Measurements from ENCODE around the gene PTPRA. TPM values are rescaled to one million over a fixed set of nuclear protein-coding genes. Genes with fewer than 3 reads are reported as not detected.
A peak's percentile ranks its signal among the peaks of the same experiment; 100 is the strongest.

The PTPRA gene
- total RNA-seq, 4 donors from 2014 or later = 18.9 to 32.5 (median 27.3) TPM

DNA sequence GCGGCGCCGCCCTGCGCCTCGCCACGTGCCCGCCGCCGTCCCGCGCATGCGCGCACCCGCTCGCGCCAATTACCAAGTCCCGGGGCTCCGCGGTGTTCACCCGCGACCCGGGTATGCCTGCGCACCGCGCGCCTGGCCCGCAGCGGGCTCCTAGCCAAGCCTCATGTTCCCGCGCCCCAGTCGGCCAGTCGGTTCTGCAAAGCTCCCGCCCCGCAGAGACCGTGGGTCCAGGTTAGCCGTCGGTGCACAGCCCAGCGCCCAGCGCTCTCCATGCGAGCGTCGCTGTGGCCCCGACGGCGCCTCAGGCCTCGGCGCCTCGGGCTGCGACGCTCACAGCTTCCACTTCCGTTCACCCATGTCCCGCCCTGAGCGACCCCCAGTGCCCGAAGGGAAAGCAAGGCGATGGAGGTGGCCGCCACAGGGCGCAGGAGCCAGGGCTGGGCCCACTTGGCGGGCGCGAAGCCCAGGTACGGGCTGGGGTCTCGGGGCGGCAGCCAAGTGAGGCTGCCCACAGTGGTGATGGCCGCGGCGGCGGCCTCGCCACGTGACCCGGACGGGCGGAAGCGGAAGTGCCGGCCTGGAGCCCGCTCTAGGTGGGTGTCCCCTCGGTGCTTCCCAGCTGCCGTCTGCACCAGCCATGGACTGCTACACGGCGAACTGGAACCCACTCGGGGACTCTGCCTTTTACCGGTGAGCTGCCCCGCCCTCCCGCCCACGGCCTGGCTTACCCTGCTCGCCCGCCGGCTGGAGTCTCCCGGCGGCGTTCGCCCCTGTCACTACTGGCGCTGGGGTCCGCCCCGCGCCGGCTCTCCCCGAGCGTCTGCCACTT is 32.9 kb upstream of the PTPRA start, which contains the start of the genes PCED1A and VPS16:
TSS of gene PCED1A (minus strand) at position 518 of the 829 bp plus-strand sequence. CDS start 743 bp downstream, outside the sequence.
TSS of gene VPS16 (plus strand) at position 608 of the 829 bp plus-strand sequence. CDS start at position 638, 30 bp downstream.
- peak; percentile 42 to 60 for TF ChIP-seq POLR2A (IDR thresholded peaks at IDR 0.05)
- TF ChIP-seq, protein P1, sequence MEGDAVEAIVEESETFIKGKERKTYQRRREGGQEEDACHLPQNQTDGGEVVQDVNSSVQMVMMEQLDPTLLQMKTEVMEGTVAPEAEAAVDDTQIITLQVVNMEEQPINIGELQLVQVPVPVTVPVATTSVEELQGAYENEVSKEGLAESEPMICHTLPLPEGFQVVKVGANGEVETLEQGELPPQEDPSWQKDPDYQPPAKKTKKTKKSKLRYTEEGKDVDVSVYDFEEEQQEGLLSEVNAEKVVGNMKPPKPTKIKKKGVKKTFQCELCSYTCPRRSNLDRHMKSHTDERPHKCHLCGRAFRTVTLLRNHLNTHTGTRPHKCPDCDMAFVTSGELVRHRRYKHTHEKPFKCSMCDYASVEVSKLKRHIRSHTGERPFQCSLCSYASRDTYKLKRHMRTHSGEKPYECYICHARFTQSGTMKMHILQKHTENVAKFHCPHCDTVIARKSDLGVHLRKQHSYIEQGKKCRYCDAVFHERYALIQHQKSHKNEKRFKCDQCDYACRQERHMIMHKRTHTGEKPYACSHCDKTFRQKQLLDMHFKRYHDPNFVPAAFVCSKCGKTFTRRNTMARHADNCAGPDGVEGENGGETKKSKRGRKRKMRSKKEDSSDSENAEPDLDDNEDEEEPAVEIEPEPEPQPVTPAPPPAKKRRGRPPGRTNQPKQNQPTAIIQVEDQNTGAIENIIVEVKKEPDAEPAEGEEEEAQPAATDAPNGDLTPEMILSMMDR (IDR thresholded peaks at IDR 0.05 in 4 of 5, conservative IDR thresholded peaks at IDR 0.05 in 1 of 5) = no peak
- DNase-seq = peak; percentile 71 to 82
- Histone ChIP-seq H3K36me3 (no peaks in the 10 kb centered on the region), H3K4me3 (peak within 1 kb of the TSS; percentile 88 to 98 (median 90)), H3K27ac (peak within 1 kb of the TSS; percentile 83 to 97 (median 94)), H3K9me3 (no peaks in the 10 kb centered on the region), H3K4me1 (peaks cover 16 to 23% of the 10 kb centered on the region in 2 donors), H3K27me3 (no peaks in the 10 kb centered on the region)
- in situ Hi-C loops (cut with MboI; ENCODE audit: low sequenced_read_pairs in 4 of 4) = loop anchor here in 1 of 4 donors (25.0 kb wide), 1 partner anchor 1728 kb away; the partner anchor contains the start of gene PSMF1
- ATAC-seq = peak; percentile 95 to 97
- intact Hi-C loops (cut with DNase I; ENCODE audit: low total_unique reads) = loop anchor here (1.0 to 5.0 kb wide), 3 partner anchors 33 to 188 kb away; partner anchors contain the start of genes NOP56 and PTPRA

DNA sequence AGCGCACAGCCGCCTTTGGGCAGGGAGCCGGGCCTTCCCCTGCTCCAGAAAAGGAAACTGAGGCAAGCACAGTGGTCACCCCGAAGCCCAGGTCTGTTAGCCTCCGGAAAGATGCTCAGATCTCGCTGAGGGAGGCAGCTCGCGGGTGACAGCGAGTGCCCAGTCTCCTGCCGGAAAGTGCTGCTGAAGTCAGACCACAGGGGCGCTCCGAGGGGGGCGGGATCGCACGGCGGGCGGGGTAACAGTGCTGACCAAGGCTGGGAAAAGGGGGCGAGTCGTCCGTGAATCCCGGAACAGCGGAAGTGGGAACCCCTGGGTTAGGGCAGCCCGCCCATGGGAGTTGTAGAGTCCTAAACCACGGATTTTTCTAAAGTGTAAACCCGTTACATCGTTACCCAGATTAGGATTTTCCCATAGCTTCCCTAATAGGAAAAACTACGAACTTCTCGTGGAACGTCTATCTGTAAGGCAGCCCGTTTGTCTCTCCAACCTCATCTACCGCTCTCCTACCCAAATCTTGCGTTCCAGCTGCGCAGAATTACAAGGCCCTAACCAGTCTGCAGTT is 32.2 kb upstream of the PTPRA start:
- DNase-seq = no peak
- Histone ChIP-seq H3K9me3 (no peaks in the 10 kb centered on the region), H3K27me3 (no peaks in the 10 kb centered on the region), H3K4me1 (peaks cover 16 to 23% of the 10 kb centered on the region in 2 donors), H3K27ac (peak overlapping the region; percentile 83 to 97 (median 94)), H3K4me3 (peak overlapping the region; percentile 88 to 98 (median 90)), H3K36me3 (no peaks in the 10 kb centered on the region)
- in situ Hi-C loops (cut with MboI; ENCODE audit: low sequenced_read_pairs in 4 of 4) = loop anchor here in 1 of 4 donors (25.0 kb wide), 1 partner anchor 1729 kb away; the partner anchor contains the start of gene PSMF1
- ATAC-seq = peak; percentile 34 to 35
- intact Hi-C loops (cut with DNase I; ENCODE audit: low total_unique reads) = loop anchor here (1.0 to 5.0 kb wide), 3 partner anchors 32 to 189 kb away; partner anchors contain the start of genes NOP56 and PTPRA
- TF ChIP-seq, protein P1 (IDR thresholded peaks at IDR 0.05 in 4 of 5, conservative IDR thresholded peaks at IDR 0.05 in 1 of 5) = no peak
- no peak for TF ChIP-seq POLR2A (IDR thresholded peaks at IDR 0.05)

DNA sequence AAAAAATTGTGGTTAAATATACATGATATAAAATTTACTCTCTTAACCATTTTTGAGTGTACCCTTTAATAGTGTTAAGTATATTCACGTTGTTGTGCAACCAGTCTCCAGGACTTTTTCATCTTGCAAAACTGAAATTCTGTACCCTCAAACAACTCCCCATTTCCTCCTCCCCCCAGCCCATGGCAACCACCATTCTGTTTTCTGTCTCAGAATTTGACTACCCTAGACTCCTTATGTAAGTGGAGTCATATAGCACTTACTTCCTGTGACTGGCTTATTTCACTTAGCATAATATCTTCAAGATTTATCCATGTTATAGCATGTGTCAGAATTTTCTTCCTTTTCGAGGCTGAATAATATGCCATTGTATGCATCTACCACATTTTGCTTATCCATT is 27.7 kb upstream of the PTPRA start:
- DNase-seq (no peak), ATAC-seq (no peak)
- TF ChIP-seq, protein P1 (IDR thresholded peaks at IDR 0.05 in 4 of 5, conservative IDR thresholded peaks at IDR 0.05 in 1 of 5) = no peak
- no peak for TF ChIP-seq POLR2A (IDR thresholded peaks at IDR 0.05)
- H3K4me3 ChIP-seq = no peak overlapping the region
- intact Hi-C loops (cut with DNase I; ENCODE audit: low total_unique reads) = no loop called here
- in situ Hi-C loops (cut with MboI; ENCODE audit: low sequenced_read_pairs in 4 of 4) = loop anchor here in 1 of 4 donors (25.0 kb wide), 1 partner anchor 1733 kb away; the partner anchor contains the start of gene PSMF1
- no peaks in the 10 kb centered on the region for H3K36me3 ChIP-seq
- H3K9me3 ChIP-seq = no peaks in the 10 kb centered on the region
- no peaks in the 10 kb centered on the region for H3K27me3 ChIP-seq
- H3K27ac ChIP-seq = no peak overlapping the region
- H3K4me1 ChIP-seq = peaks cover 9 to 11% of the 10 kb centered on the region in 2 donors

DNA sequence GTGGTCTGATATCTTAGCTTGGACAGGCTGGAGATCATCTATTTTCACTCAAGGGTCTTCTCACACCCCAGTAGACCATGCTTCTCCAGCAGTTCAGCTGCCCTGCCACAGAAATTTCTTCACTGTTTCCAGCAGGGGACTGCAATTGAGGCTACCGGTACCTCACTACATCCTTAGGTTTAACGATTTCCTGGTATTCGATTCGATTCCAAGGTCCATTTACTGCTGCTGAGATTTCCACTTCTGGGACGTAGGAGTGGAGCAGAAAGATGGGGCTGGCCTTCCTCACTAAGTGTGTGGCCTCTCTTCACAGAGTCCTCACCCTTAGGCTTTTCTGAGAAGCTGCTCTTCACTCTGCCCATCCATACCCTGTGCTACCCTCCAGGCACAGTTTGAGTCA is 26.6 kb upstream of the PTPRA start:
- no peak overlapping the region for H3K27ac ChIP-seq
- no peaks in the 10 kb centered on the region for H3K36me3 ChIP-seq
- H3K27me3 ChIP-seq = no peaks in the 10 kb centered on the region
- in situ Hi-C loops (cut with MboI; ENCODE audit: low sequenced_read_pairs in 4 of 4) = loop anchor here in 1 of 4 donors (25.0 kb wide), 1 partner anchor 1734 kb away; the partner anchor contains the start of gene PSMF1
- intact Hi-C loops (cut with DNase I; ENCODE audit: low total_unique reads) = no loop called here
- DNase-seq (no peak), ATAC-seq (no peak)
- TF ChIP-seq, protein P1 (IDR thresholded peaks at IDR 0.05 in 4 of 5, conservative IDR thresholded peaks at IDR 0.05 in 1 of 5) = no peak
- TF ChIP-seq POLR2A (IDR thresholded peaks at IDR 0.05) = no peak
- H3K4me3 ChIP-seq = no peak overlapping the region
- H3K4me1 ChIP-seq = peaks cover 4 to 6% of the 10 kb centered on the region in 2 donors
- H3K9me3 ChIP-seq = no peaks in the 10 kb centered on the region

Data from gastrocnemius medialis (tissue), 4 donors.